GM12873 (cell line): ENCODE data around the gene ACOX3.

Experiments used
- TF ChIP-seq, protein P1 (sequence below): IDR thresholded peaks from 2 replicates; pipeline ENCODE4 v1.5.1; 2012; ENCODE audit warnings: low read depth, mild to moderate bottlenecking, moderate library complexity, low read length, control low read depth; ENCODE audit not compliant: insufficient read depth; ENCODE audit errors: missing control alignments

ACOX3 gene

DNA sequence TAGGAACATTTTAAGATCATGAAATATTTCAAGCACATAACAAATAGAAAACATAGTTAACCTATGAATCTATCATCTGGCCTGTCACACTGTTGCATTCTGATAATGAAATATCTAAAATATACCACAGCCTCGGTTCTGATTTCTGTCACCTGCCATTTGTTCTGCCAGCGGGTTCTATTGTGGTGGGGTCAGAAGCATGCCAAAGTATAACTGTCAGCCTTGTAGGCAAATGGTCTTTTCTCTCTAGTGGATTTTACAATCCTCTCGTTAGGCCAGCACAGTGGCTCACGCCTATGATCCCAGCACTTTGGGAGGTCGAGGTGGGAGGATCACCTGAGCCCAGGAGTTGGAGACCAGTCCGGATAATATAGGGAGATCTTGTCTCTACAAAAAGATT, 123.0 kb downstream of the ACOX3 start:
- TF ChIP-seq, protein P1, sequence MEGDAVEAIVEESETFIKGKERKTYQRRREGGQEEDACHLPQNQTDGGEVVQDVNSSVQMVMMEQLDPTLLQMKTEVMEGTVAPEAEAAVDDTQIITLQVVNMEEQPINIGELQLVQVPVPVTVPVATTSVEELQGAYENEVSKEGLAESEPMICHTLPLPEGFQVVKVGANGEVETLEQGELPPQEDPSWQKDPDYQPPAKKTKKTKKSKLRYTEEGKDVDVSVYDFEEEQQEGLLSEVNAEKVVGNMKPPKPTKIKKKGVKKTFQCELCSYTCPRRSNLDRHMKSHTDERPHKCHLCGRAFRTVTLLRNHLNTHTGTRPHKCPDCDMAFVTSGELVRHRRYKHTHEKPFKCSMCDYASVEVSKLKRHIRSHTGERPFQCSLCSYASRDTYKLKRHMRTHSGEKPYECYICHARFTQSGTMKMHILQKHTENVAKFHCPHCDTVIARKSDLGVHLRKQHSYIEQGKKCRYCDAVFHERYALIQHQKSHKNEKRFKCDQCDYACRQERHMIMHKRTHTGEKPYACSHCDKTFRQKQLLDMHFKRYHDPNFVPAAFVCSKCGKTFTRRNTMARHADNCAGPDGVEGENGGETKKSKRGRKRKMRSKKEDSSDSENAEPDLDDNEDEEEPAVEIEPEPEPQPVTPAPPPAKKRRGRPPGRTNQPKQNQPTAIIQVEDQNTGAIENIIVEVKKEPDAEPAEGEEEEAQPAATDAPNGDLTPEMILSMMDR: no peak

DNA sequence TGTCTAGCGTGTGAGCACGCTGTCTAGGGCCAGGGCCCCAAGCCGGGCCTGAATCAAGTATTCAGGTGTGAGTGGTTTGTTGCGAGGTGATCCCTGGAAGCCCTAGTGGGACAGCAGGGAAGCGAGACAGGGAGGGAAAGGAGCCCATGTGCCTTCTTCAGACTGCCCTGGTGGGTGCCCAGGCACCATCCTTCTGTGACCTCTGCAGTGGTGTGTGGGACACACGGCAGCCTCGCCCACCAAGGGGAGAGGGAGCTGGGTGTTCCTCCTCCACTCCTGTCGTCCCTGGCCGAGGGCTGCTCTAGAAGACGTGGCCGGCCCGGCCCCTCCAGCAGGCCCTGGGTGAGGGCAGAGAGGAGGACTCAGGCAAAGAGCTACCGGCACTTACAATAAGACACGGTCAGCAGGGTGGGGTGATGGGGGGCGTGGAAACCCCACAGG, 123.6 kb downstream of the ACOX3 start:
- TF ChIP-seq, protein P1: no peak
